NK-92 (cell line): Measurements from ENCODE around the gene ZNF283.

Experiments used
- DNase-seq: peaks from one replicate; lab custom pipeline; 2025; ENCODE audit not compliant: unreplicated experiment; lab: John Stamatoyannopoulos, UW

The ZNF283 gene

DNA sequence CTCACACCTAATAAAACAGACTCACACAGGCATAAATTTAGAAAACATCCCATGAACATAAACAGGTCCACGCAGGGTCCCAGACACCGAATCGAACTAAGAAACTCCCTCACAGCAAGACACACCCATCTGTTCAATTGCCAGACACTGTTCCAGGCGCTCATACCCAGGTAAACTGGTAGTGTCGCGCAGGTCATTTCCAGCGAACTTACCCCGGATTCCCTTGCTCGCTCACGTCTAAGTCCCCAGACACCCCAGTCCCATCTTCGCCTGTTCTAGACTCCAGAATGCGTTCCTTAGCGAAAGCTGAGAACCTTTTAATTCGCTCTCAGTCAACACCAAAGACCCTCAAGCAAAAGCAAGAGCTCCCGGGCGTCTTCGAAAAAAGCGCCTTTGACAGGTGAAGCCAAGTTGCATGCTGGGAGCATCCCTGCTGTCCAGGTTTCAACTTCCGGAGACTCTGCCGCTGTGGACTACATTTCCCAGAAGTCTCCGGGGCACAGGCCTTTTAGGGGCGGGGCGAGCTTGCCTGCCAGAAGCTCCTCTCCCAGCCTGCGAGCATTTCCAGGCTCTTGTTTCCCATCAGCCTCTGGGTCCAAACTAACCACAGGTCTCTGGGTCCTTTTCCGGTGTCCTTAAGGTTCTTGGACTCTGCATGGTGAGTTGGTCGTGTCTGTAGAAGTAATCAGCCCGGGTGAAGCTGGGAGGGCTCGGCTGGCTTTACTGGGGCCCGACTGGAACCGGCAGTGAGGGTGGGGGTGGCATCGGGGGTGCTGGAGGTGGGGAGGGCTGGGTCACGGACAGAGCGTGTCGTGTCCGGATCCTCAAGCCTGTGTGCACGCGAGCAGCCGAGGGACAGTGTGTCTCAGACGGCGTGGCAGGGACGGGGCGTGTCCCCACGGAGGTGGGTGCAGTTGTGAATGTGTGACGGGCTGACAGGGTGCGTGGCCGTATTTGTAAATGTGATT, at the start of gene ZNF283:
Gene ZNF283, plus strand, starts transcription at position 535 of the 968 bp plus-strand sequence. CDS start 6,184 bp downstream, outside the sequence.
- no peak for DNase-seq

DNA sequence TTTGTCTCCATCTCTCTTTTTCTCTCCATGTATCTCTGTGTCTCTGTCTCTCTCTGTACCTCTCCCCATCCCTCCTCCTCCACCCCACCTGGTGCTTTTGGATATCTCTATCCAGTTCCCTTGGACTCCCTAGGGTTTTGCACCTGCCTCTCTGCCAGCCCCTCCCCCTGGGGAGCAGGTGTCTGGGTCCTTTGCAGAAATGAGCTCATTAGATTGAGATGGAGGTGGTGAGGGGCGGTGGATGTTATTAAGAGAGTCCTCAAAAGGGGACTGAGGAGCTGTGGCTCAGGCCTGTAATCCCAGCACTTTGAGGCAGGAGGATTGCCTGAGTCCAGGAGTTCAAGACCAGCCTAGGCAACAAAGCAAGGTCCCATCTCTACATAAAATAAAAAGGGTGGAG, 48.5 kb upstream of the ZNF283 start:
- DNase-seq: no peak

- no peak for DNase-seq
Measured at GRCh38 chr19:43779147-43779819, 47.8 kb upstream of the ZNF283 start.

DNA sequence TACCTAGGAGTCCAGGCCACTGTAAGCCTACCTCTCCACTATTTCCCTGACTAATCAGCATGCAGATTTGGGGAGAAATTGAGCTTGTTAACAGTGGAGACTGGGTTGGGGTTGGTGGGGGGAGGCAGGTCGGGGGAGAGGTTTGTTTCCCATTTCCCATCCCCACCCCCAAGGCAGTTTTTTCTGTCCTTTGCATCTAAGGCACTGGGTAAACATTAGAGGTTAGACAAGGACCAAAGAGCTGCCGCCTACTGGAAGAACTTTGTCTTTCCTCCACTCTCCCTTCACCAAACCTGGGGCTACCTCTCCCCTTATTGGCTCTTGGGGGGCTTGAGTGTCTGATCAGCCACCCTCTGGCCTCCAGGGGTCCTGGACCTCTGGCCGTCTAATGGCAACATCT, 47.3 kb upstream of the ZNF283 start:
- DNase-seq: no peak

GRCh38 chr19:43780706-43781525, 46.2 kb upstream of the ZNF283 start, which contains the start of gene KCNN4:
TSS of gene KCNN4 (minus strand) at chr19:43780973. CDS start at chr19:43780861, 112 bp downstream.
- DNase-seq: no peak

- no peak for DNase-seq
Measured at GRCh38 chr19:43781630-43782310, 45.4 kb upstream of the ZNF283 start.

- no peak for DNase-seq
Measured at GRCh38 chr19:43782311-43782660, 44.8 kb upstream of the ZNF283 start.

- no peak for DNase-seq
Measured at GRCh38 chr19:43782689-43783231, 44.4 kb upstream of the ZNF283 start.

GRCh38 chr19:43783636-43784035, 43.5 kb upstream of the ZNF283 start:
- DNase-seq: no peak

DNA sequence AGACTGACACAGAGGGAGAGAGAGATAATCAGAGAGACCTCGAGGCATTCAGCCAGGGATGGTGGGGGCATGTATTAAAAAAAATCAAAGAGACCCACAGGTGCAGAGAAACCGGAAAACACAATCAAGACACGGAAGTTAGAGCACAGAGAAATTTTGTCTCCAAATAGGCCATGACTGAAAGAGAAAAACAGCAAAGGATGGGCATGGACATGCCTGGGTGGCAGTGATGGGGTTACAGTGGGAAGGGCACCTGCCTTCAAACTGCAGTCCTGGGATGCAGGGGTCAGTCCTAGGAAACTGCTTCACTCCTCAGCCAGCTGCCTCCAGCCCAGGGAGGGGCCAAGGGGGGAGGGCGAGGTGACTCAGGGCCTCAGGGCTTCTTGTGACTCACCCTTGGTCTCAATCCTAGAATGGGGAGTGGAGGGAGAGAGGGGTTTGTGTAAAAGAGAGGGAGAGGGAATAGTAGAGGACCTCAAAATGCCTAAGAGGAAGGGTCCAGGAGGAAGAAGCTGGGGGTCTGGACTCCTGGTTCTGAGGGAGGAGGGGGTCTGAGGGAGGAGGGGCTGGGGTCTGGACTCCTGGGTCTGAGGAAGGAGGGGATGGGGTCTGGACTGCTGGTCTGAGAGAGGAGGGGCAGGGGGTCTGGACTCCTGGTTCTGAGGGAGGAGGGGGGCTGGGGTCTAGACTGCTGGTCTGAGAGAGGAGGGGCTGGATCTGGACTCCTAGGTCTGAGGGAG, 42.7 kb upstream of the ZNF283 start:
- no peak for DNase-seq

GRCh38 chr19:43784981-43785808, 41.9 kb upstream of the ZNF283 start:
- no peak for DNase-seq

DNA sequence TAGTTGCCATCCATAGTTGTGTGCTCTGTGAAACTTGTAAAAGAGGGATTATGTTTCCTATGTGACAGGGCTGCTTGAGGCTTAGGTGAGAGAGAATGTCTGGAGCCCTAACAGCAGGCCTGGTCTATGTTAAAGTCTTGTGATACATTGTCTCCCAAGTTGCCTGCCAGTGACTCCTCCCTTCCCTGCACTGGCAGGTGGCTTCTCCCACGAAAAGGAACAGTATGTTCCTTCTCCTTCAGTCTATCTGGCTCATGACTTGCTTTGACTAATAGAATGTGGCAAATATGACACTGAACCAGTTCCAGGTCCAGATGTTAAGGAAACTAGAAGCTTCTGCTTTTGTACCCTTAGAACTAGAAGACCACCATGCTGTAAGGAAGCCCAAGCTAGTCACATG, 40.5 kb upstream of the ZNF283 start:
- no peak for DNase-seq

DNA sequence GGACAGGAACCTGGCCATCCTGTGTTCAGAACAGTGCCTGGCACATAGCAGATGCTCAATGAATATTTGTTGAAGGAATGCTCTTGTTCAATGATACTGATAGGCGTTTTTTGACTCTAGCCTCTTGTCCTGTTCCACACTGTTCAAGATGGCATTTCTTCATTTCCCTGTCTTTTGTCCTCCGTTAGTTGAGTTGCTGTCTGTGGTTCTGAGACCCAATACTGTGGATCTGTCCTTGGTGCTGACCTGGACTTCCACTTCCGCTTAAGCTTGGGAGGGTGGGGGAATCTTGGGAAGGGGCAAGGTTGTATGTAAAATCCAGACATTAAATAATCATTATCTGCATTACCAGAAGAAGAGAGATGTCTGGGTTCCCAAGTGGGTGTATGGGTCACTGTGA, 38.1 kb upstream of the ZNF283 start:
- no peak for DNase-seq

GRCh38 chr19:43790587-43790986, 36.5 kb upstream of the ZNF283 start:
- no peak for DNase-seq

- no peak for DNase-seq
Measured at GRCh38 chr19:43797118-43797517, 30.0 kb upstream of the ZNF283 start.

- no peak for DNase-seq
Measured at GRCh38 chr19:43797556-43797955, 29.6 kb upstream of the ZNF283 start.

- DNase-seq: no peak
Measured at GRCh38 chr19:43798026-43798545, 29.0 kb upstream of the ZNF283 start.

GRCh38 chr19:43798546-43799409, 28.3 kb upstream of the ZNF283 start:
- DNase-seq: no peak
